ENCODE results near the gene FGD3.

FGD3 gene

DNA sequence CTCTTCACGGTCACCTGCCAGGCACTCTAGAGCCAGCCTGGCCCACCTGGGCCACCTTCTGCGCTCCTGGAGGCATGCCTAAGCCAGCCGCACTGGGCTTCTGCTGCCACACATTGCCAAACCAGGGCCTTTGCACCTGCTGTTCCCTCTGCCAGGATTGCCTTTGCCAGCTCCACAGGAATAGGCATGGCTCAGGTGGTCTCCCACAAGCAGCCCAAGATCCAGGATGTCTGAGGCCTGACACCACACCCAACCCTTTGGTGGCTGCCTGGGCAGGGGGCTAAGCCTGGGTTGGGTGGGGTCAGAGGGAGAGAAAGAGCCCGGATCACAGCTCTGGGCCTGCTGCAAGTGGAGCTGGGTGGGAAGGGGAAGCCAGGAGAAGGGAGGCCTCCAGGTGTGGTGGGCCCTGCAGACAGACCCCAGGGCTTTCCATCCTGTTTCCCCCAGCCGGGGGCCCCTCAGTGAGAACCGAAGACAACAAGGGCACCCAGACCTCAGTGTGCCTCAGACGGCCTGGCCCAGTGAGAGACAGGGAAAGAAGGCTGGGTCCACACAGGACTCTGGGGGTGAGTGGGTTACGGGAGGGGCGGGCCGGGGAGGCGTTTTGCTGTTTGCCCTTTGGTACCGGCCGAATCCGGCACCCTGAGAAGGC, 110.5 kb downstream of the FGD3 start:
- FAIRE-seq, result no peak

DNA sequence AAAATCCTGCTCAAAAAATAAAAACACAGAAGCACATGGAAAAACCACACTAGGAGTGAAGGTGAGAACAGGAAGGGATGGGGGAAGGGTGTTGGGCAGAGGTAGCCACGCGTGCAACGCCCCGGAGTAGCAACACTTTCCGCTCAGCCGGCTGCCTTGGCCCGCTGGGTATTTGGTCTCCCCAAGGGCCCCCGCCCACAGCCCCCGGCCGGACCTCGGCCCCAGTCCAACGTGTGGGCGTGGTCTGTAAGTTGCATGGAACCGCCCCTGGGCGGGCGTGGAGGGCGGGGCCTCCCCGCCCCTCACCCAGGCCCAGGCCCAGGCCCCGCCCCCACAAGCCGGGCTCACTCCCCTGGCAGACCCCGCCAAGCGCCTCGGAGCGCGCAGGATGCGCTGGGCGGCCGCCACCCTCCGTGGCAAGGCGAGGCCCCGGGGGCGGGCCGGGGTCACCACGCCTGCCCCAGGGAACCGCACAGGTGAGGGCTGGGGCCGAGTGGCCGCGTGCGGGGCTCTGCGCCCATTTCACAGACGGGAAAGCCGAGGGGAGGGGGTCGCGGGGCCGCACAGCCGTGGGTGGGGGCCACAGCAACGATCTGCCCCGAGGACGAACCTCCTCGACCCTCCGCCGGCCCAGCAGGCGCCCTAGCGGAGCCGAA, 111.2 kb downstream of the FGD3 start, which contains the start of gene SUSD3:
TSS of gene SUSD3 (plus strand) at position 347 of the 656 bp plus-strand sequence. CDS start at position 389, 42 bp downstream.
- no peak for FAIRE-seq

- no peak for FAIRE-seq
These were observed 111.8 kb downstream of the FGD3 start for GRCh38 chr9:93059011-93059714.

DNA sequence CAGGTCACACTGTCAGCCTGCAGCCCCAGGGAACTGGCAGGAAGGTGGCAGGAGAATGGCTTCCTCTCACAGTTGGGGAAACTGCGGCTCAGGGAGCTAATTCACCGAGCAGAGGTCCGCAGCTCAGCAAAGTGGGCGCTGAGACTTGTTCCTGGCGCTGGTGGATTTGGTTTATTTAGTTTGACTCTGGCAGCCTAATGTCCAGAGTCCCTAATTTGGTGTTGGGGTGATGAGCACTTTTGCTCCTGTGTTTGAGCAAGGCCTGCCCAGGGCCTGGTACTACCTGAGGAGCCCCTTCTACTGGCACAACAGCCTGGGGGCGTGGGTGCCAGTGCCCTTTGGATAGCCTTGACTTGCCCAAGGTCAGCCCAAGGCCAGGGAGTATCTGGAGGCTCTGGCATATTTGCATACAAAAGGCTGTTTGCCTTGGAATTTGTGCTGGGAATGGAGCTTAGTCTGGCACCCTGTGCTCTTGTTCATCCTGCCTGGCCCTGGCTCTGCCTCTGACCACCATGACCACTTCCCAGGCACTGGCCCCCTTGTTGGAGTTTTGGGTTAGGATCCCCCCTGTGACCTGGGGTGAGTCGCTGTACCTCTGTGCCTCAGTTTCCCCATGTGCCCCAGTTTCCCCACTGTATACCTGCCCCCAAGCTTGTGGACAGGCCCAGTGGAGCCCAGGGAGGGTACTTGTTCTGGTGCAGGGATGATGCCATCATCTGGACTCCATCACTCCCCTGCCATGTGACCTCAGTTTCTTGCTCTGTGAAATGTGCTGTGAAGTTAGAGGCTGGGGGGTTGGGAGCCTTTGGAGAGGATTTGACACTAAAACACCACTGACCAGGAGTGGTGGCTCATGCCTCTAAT, 112.6 kb downstream of the FGD3 start:
- no peak for FAIRE-seq

DNA sequence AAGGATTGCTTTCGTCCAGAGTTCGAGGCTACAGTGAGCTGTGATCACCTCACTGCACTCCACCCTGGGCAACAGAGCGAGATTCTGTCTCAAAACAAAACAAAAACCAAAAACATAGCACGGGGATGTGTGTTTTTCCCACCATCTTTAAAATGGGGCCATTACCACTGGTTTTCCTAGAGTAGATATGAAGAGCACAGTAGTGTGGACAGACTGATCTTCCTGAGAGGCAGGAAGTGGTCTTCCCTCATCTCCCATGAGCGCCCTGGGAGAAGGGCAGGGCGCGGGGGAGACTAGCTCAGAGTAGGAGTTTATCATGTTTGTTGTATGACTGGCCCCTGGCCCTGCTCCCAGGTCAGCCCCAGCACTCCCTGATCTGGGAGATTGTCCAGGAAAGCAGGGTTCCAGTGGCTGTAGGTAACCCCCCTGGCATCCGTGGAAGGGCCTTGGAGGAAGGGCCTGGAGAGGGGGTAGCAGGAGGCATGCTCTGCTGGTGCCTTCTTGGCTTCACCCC, 113.5 kb downstream of the FGD3 start:
- no peak for FAIRE-seq

- no peak for FAIRE-seq
These were observed 114.0 kb downstream of the FGD3 start for GRCh38 chr9:93061260-93061751.

DNA sequence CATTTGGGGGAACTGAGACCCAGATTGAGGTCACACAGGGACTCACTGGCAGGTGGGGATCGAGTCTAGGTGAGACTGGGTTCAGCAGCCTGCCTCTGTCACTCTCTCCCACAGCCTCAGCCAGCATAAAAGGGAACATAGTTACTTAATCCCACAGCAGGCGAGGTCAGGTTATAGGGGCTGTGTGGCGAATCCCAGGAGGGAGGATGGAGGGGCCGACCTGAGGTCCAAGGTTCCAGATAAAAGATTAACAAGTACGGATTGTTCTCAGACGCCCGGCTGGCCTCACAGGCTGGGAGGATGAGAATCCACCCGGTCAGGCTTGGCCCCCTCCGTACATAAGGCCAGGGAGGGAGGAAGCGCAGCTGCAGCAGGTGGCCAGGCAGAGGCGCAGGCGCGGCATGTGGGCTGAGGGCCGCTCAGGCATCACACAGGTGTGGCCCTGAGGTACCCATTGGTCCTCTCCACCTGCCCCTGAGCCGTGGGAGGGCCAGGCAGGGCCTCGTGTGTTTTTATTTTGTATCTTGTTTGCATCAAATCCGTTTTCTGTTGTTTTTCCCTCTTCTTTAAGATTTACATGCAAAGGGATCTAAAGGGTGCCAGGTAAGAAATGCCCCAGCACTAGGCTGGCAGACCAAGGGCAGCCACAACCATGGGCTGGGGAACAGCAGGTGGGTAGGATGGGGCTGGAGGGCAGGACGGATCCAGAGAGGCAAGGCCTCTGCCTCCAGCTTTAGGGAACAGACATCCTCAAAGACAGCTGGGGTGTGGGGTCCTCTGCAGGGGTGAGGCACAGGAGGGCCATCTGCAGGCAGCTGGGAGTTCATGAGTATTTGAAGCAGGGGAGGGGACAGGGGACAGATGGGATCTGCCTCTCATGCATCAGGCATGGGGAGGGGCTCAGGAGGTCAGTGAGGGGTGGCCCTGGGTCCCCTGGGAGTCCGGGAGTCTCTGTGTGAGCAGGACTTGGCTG, 114.8 kb downstream of the FGD3 start:
- FAIRE-seq, result no peak

- no peak for FAIRE-seq
These were observed 117.2 kb downstream of the FGD3 start for GRCh38 chr9:93064392-93065134.

DNA sequence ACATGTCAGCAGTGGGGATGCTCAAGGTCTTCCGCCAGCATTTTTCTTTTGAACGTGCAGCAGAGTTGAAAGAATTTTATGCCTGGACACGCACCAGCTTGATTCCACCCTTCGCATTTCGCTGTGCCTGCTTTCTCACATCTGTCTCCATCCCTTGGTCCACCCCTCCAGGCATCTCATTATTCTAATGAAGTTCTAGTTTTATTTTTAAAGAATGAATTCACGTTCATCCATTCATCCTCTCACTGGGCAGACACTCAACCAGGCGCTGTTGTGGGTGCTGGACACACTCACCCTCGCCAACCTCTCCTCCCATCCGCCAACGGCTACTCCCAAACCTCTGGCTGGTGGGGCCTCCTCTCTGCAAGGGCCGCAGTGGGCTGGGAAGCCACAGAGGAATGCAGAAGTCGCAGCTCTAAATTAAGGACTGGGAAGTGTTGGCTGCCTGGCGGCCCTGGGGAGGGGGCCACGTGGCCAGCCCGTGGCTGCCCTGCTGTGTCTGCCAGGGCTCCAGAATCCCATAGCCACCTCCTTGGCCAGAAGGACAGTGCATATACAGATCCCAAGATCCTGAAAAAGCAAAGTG, 117.9 kb downstream of the FGD3 start:
- no peak for FAIRE-seq

- no peak for FAIRE-seq
These were observed 119.8 kb downstream of the FGD3 start for GRCh38 chr9:93066978-93067603.

- no peak for FAIRE-seq
These were observed 121.6 kb downstream of the FGD3 start for GRCh38 chr9:93068956-93069355.

DNA sequence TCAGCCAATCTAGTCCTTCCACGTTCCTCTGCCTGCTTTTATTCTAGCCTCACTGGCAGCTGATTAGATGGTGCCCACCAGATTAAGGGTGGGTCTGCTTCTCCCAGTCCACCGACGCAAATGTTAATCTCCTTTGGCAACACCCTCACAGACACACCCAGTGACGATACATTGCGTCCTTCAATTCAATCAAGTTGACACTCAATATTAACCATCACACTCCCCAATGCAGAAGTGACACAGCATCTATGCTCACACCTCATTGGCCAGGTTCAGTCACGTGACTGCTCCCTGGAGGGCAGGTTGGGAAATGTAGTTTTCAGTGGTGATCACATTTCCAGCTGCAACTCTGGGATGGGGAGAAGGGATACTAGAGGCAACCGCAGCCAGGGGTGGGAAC, 124.1 kb downstream of the FGD3 start:
- FAIRE-seq, result no peak

GRCh38 chr9:93072383-93072795, 125.1 kb downstream of the FGD3 start:
- no peak for FAIRE-seq

GRCh38 chr9:93076101-93076791, 128.9 kb downstream of the FGD3 start:
- FAIRE-seq, result no peak

GRCh38 chr9:93076792-93077128, 129.4 kb downstream of the FGD3 start:
- no peak for FAIRE-seq

GRCh38 chr9:93077367-93077766, 130.0 kb downstream of the FGD3 start:
- no peak for FAIRE-seq

DNA sequence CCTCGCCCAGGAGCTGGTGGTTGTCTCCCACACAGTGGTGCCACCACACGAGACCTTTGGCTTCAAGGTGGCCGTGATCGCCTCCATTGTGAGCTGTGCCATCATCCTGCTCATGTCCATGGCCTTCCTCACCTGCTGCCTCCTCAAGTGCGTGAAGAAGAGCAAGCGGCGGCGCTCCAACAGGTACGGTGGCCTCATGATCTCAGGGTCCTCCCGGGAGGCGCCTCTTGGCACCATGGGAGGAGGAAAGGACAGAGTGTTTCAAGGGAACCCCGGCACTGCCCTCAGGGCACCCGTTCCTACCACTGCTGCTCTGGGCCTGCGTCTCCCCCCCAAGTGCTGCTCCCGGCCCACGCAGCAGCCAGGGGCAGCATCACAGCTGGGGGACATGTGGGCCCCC, 130.5 kb downstream of the FGD3 start:
- FAIRE-seq, result no peak

- FAIRE-seq, result no peak
These were observed 132.0 kb downstream of the FGD3 start for GRCh38 chr9:93079371-93079770.

DNA sequence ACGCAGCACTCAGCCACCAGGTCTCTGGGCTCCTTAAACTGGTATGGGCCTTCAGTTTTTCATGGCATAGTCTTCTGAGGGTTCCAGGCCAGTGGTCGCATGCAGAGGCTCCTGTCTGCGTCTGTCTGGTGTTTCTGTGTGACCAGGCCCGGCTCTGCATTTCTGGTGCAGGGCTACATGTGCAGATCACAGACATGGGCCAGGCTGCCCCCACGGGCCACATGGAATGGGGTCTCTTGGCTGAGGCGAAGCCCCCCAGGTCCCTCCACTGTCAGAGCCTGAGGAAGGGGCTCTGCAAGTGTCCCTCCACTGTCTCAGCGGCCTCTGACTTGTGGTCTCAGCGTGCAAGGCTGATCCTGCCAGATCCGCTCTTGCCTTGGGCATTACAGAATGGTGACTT, 133.1 kb downstream of the FGD3 start:
- FAIRE-seq, result no peak
